Endometrium (tissue), 2 donors: Measurements from ENCODE around the gene PTDSS2.
"Not testable (repeated sequence)": the region's sequence is repeated elsewhere in the genome, so short reads cannot be mapped to it uniquely, and the experiment has no call there.

Experiments used
- FAIRE-seq: peaks from 2 replicates; lab custom pipeline; 2012; peaks lifted over from hg19 to GRCh38; lab: Jason Lieb, UNC
- donor health status: control.
- donor health status: control.

Gene PTDSS2

GRCh38 chr11:433111-433510, 17.0 kb upstream of the PTDSS2 start:
- no peak for FAIRE-seq

GRCh38 chr11:433641-434040, 16.4 kb upstream of the PTDSS2 start:
- FAIRE-seq = no peak

- FAIRE-seq = no peak
These were observed 15.6 kb upstream of the PTDSS2 start for GRCh38 chr11:434496-434895.

GRCh38 chr11:434999-435740, 14.9 kb upstream of the PTDSS2 start:
- FAIRE-seq = not testable (repeated sequence)

GRCh38 chr11:437228-437870, 12.7 kb upstream of the PTDSS2 start:
- FAIRE-seq = no peak

GRCh38 chr11:438101-438844, 11.8 kb upstream of the PTDSS2 start:
- FAIRE-seq = no peak

GRCh38 chr11:439315-440064, 10.6 kb upstream of the PTDSS2 start:
- FAIRE-seq = no peak

GRCh38 chr11:440065-441042, 9.7 kb upstream of the PTDSS2 start:
- FAIRE-seq = no peak

- no peak for FAIRE-seq
These were observed 9.0 kb upstream of the PTDSS2 start for GRCh38 chr11:441043-441417.

GRCh38 chr11:441418-442274, 8.4 kb upstream of the PTDSS2 start, which contains the start of gene ANO9:
TSS of gene ANO9 (minus strand) at chr11:442011. CDS start at chr11:441926, 85 bp downstream.
- FAIRE-seq = no peak

GRCh38 chr11:442611-443081, 7.4 kb upstream of the PTDSS2 start:
- FAIRE-seq = no peak

- FAIRE-seq = no peak
These were observed 6.4 kb upstream of the PTDSS2 start for GRCh38 chr11:443542-444199.

- FAIRE-seq = no peak
These were observed 5.5 kb upstream of the PTDSS2 start for GRCh38 chr11:444396-445144.

GRCh38 chr11:445765-446588, 4.1 kb upstream of the PTDSS2 start:
- FAIRE-seq = no peak

GRCh38 chr11:446891-447290, 3.2 kb upstream of the PTDSS2 start:
- FAIRE-seq = no peak

GRCh38 chr11:447923-448731, 2.0 kb upstream of the PTDSS2 start:
- FAIRE-seq = no peak
